NCI-H510A (cell line): ENCODE data around the gene CA5A.

Source experiments
- DNase-seq: peaks from one replicate; lab custom pipeline; 2025; lab: John Stamatoyannopoulos, UW

The CA5A gene

DNA sequence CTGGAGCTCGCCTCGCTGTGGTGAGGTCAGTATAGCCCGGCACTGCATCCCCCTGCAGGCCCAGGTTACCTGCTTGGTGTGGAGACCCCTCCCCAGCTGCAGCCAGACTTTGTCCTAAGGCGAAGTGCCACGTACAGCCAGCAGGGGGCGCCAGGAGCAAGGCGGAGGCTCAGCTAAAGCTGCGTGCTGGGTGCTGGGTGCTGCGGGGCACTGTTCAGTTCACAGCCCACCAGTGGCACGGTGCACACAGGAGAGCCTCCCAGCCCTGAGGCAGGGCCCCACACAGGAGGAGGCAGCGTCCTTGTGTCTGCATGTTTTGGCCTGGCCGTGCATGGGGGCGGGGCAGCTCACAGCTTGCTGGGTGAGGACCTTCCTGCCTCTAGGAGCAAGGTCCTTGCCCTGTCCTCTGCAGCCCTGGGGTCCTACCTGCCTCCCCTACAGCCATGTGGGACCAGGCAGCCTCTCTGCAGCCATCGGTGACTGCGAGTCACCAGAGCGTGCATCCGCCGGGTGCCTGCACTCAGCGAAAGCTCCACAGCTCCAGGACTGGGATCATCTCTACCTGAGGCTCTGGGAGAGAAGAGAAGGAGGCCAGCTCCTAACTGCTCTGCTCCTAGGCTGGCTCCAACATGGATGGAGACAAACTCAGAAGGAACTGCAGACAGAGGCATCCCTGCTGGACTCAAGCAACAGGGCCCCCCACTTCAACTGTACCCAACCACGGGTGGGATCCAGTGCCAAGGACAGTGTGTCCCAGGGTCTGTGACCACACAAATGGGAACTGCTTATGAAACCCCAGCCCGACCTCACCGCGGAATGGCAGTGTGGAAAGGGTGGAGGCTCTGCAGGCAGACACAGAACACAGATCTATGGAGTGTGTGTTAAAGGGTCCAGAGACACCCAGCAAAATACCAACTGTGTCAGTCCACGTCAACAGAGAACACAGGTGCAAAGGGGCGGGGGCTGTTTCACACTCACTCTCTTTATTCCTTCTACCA lies 86.0 kb downstream of the CA5A start:
- DNase-seq, result no peak

DNA sequence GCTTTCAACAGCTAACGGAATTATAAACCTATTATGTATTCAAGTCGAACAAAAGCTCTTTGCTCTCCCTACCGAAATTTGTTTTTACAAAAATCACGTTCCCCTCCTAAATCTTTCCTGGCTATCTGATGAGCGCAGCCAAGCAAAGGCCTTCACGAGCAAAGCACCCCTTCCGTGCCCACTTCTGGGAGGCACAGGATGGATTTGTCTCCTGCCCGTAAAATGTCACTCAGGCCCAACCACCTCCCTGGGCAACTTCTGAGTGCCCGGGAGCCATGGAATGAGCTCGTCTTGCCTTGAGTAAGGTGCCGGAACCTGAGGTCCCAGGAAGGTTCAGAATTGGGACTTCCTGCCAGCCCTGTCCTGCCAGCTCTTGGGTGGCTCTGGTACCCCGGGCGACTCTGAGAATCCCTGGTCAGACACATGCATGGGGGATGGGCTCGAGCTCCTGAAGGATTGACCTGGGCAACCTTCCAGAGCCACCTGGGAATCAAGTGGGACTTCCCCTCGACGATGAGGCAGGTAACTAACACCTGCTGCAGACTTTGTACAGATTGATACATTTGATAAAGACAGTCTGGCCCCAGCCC lies 86.8 kb downstream of the CA5A start:
- no peak for DNase-seq

DNA sequence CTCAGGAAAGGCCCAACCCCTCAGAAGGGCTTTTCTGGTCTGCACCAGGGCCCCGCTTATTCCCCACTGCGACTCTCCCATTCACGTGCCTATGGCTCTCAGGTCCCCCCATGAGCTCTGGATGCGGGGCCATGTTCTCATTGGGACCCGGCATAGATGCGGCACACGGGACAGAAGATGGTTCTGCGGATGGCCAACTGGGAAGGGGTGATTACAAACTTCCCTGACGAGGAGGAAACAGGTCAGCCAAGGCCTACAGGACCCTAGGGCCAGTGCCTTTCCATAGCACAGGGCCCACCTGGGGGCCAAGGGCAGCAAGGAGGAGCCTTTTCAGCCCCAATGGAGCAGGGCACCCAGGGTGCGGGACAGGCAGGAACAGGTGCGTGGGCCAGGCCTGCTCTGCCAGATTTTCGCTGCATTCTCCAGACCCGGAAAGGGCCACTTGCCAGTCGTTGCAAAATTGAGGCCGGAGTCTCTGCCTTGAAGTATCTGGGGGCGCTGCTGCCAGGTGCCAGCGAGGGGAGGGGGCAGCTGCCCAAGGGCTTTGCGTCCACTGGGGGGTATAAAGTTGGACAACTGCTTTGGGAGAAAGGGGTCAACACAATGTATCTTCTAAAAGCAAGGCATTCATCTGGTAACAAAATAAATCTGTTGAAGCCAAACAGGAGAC lies 87.5 kb downstream of the CA5A start:
- no peak for DNase-seq

DNA sequence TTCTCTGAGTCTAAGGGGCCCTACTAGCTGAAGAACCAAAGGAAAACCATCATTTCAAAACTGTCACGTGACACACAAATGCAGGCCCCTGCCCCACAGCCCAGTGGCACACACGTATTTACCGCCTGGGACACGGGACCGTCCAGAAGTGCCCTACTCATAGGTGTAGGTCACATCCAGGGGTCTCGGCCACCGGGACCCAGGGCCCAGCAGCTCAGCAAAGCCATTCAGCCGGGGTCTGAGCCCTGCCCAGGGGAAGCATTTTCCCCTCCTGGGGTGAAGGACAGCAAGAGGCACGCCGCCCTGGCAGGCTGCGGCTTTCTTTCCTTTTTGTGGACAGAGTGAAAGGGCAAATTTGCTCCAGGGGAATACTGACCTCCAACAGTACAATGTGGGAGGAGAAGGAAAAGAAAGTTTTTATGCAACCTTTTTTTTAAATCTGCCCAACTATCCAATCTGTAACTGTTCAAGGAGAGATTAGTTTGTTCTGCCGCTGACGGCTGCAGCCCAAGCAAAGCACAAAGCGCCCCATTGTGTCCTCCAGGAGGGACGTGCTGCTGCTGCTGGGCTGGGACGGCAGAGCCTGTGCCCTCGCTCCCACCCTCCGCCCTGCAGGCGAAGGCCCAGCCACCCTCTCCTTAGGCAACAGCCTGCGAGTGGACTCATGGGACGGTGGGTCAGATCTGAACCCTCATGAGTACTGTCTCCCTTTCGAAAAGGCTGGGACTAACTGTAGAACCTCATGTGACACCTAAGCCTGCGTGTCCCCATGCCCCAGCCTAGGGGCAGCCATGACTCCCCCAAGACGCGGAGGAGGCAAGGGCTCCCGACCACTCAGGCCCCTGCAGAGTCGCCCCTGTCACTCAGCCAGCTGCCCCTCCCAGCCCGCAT lies 88.3 kb downstream of the CA5A start:
- no peak for DNase-seq

DNA sequence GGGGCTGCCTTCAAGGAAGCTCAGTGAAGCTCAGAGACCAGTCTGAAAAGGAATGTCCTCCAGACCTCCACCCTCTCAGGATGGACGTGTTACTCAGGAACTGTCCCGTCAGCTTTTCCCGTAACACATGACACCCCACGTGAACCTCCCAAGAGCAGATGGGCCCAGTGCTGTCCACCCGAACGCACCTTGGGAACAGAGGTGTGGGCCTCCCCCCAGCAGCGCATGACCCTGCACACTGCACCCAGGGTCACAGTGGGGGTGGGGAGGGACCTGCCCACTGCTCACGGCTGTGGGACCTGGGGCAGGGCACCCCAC lies 88.9 kb downstream of the CA5A start:
- DNase-seq, result no peak

DNA sequence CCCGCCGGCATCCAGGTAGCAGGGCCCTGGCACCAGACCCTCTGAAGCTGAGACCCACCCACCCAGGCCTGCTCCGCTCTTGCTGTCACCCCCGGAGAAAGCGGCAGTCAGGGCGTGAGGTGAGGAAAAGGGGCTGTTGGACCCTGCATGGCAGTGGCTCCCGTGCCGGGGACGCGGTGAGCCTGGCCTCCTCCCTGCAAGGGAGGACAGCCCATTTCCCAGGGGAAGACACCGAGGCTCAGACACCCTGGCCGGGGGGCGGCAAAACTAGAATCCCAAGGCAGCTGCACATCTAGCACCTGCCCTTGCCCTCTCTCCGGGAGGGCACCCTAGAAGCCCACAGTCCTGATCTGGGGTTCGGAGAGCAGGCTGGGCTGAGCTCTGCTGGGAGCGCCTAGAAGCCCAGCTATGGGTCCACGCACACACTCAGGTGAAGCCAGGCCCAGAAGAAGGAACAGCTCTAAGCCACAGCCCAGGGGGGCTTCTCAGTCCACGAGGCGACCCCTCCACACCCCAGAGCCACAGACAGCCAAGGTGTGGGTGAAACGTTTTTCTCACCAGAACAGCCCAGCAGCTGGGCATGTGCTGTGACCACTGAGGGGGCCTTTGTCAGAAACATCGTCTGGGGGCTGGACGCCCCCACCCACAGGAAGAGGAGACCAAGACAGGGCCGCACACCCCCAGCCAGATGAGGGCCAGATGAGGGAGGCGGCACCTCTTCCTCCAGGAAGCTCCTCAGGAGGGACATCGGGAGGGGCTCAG lies 89.4 kb downstream of the CA5A start:
- no peak for DNase-seq

DNA sequence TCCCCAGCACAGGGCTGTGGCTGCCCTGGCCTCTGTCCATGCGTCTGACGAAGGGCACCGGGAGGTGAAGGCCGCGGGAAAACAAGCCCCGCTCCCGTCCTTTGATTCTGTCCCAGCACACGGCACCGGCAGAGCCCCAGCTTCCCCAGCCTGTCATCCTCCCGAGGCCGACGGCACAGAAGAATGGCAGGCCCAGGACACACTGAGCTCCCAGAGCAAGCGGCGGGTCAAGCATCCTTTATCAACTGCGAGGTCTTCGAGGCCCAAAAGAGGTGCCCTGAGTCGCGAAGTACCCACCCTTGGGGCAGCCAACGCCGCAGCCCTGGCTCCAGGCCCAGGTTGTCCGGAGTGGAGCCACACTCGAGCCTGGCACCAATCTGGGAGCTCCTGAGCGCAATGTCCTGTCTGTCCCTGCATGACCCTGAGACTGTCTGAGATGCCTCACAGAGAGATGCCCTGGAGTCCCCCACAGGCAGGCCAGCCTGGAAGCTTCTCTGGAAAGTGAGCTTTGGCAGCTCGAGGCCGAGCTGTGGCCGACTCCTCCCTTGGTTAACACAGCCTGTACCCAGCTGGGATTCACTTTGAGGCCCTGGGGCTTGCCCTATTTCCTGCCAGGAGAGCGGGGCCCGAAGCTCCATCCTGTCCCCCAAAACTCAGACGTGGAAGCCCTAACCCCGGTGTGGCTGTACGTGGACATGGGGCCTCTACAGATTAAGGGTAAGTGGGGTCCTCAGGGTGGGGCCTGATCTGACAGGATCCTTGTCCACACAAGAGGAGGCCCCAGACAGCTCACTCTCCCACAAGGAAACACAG lies 90.3 kb downstream of the CA5A start:
- no peak for DNase-seq

DNA sequence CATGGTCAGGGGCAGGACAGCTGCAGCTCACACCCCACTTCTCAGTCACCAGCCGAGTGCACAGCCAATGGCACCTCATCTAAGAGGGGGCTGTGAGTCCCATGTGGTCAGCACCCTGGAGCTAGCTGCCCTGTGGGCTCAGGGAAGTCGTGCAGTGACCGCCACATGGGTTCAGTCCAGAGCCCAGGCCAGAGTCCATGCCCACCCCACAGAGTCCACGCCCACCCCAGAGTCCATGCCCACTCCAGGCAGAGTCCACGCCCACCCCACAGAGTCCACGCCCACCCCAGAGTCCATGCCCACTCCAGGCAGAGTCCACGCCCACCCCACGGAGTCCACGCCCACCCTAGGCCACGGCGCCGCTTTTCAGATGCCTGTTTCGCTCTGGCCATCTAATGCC lies 91.1 kb downstream of the CA5A start:
- DNase-seq, result no peak

DNA sequence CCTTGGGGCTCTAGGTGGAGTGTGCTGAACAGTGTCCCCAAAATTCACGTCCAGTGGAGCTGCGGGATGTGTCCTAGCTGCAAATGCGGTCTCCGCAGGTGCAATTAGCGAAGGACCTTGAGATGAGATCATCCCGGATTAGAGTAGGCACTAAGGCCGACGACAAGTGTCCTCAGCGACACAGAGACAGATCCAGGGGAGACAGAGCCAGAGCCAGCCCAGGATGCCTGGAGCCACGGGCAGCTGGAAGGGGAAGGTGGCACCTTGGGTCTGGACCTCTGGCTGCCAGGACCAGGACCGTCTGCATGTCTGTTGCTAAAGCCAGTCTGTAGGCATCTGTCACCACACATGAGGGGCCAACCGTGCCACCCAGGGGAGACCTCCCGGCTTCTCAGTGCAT lies 91.5 kb downstream of the CA5A start:
- no peak for DNase-seq

DNA sequence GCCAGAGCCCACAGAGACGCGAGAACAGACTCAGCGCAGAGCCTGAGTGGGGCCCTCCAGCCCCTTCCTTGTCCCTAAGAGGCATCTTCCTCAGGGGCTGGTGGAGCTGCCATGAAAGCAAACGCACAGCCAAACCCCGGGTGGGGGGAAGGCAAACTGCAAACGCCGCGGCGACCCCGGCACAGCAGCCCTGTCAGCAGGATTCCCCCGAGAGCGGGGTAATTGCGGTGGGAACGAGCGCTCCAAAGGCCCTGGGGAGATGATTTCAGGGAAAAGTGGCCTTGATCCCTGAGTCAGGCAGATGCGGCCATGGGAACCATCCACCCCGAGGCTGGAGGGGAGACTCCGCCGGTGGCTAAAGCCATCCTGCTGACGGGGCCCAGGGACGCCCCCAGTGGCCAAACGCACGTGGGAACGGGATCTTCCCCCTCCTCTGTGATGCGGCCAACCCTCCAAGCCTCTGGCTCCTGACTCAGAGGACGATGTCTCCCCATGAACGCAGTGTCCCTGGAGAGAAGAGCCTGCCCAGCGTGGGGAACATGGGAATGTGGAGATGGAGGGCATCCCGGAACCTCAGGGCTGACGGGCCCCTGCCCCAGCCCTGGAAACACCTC lies 92.1 kb downstream of the CA5A start:
- no peak for DNase-seq

DNA sequence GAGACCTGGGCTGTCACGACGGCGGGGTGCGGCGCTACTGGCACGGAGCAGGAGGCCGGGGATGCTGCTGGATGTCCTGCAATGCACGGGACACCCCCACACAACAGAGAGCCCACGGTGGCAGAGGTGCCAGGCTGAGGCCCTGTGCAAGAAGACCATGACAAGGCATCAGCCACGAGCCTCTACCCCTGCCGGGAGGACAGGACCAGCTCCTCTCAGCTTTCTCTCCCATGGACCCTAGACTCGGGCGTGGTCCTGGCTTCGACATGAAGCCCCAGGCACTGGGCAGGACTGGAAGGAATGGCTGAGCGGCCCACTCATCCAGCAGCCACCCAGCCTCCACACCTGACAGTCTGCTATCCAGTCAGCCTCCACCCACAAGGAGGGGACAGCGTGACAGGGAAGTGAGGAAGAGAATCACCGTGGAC lies 92.6 kb downstream of the CA5A start:
- DNase-seq, result no peak

DNA sequence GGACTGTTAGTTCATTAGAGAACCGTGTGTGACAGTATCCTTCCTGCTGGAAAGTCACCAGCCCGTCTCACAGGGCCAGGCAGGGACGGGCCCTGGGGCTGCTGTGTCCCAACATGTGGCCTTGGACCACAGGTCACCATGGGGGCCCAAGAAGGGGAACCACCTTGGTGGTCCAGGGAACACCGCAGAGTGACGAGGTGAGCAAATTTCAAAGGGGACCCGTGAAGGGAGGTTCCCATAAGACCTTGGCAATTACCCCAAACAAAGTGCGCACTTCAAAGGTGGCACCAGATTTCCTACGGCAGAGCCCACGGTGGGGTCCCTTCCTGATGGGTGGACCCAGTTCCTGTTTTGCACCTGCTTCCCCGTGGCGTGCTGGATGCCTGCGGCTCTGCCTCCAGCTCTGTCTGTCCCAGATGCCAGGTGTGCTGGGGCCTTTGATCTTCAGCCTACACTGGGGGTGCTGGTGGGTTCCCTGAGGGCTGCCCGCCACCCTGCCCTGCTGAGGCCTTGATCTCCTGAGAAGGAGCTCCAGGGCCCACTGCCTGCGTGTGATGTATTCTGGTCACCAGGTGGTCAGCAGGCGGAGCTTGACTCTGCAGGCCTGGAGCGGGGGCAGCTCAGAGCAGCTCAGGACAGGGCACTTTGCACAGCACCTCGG lies 94.0 kb downstream of the CA5A start:
- no peak for DNase-seq

DNA sequence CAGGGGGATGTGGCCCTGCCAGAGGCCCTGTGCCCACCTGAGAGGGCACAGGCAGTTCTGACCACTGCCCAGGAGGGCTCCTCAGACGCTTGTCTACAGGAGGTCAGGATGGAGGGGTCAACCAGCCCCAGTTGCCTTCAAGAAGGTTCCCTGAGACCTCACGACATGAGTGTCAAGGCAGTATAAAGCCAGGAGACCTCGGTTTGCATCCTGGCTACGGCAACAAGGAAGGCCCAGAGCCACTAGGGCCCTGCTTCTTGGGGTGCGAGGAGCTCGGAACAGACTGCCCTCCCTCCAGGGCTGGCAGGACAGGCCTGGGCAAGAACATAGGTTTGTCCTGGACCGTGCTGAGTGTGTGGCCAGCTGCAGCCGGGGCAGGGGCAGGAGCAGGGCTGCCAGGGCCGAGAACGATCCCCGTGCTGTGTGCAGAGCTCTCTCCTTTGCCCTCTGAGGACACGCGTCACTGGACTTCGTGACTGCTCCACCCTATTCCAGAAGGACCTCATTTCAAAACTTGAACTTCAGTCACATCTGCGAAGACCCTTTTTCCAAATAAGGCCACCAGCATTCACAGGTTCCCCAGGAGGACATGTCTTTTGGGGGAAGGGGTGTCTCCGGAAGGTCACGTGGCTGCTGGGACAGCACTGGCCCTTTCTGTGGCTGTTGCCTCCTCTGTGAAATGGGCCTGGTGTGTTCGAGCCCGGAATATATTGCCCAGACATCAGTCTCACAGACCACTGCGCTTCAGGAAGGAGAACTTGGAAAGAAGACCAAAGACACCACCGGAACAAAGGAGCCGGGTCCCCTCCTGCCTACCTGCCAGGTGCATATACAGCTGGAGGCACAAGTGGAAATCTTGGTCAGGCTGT lies 94.8 kb downstream of the CA5A start:
- DNase-seq, result no peak

DNA sequence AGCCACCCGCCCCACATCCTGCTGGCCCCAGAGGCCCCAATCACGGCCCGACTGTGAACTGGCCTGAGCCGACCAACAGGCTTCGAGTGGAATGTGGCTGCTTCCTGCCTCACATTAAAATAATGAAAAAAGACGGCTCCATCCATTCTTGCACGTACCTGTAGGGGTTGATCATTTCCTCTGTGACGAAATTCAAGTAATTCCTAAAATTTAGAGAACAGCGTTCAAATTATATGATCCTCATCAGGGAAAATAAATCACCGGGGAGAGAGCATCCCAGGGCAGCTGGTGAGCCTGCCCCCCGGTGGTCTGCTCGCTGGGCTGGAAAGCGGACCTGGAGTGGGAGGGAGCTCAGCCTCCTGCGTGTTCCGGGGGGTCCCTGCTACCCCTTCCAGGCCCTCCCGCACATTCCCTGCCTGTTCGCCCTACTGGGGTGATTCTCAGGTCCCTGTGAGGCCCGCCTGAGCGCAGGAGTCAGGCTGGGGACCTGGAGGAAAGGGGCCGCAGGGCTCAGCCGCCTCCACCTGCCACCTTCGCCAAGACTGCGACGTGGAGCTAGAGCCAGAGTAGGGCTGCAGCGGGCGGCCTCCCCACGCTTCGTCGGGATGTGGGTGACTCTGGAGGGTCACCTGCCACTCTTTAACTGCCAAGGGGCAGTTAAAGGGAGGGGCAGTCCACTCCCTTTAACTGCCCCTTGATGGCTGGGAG lies 95.9 kb downstream of the CA5A start:
- DNase-seq, result no peak

DNA sequence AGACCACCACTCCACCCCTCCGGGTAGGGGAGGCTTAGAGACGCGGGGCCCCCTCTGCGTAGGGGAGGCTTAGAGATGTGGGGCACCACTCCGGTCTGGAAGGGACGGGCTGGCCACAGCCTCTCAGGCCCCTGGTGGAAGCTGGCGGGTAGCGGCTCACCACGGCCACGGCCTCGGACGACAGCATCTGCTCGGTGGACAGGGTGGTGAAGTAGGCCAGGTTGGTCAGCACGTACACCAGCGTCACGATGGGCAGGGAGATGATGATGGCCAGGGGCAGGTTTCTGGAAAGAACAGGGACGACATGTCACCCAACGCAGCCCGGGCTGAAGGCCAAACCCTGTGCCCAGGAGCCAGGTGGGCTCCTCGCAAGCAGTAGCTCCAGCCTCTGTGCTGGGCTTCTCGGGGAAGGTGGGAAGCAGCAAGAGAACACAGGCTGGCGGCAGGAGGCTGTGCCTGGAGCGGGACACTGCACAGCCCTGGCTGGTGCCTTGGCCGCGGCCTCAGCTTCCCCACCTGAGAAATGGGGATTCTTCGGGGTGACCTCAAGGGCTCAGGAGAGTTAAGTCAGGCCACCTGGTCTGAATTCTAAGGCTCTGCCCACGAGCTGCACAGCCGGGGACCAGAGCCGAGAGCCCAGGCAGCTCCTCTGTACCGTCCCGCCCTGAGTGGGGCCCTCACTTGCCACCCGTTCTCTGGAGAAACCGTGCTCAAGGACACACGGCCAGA lies 96.6 kb downstream of the CA5A start:
- no peak for DNase-seq

DNA sequence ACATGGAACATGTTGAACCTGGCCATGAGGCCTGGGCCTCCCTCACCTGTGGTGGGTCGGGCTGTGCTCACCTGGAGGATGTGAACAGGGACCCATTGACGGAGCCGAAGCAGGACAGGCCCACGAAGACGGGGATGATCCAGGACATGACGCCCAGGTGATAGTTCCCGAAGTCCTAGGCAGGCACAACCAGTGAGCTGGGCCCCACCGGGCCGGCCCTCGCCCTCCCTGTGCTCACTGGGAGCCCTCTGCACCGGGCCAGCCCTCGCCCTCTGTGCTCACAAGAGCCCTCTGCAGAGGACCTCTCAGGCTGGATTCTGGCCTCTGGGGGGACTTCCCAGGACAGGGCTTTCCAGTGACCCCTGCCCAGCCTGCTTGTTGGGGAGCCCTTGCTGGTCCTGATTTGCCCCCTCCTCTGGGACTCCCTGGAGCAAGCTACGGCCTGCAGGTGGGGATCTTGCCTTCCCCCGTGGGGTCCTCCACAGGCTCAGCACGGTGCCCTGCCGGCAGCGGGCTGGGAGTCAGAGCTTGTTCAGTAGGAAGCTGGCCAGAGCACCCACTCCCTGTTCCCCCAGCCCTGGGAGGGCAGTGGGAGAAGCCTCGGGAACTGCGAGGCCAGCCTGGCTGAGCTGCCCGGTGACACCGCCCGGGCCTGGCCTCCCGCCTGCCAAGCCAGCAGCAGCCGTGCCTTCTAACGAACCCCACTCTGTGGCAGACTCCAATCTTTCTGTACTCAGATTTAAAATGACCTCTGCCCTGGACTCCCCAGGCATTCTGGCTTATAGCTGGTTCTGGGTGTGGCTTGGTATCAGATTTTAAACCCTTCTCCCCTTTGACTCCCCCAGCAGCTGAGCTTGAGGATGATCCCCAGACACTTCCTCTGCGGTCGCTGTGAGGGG lies 97.4 kb downstream of the CA5A start:
- DNase-seq, result no peak
